ENCODE results near the gene PTGDR2.
A peak's percentile ranks its signal among the peaks of the same experiment; 100 is the strongest.
"Not testable (repeated sequence)": the region's sequence is repeated elsewhere in the genome, so short reads cannot be mapped to it uniquely, and the experiment has no call there.

Gene PTGDR2

DNA sequence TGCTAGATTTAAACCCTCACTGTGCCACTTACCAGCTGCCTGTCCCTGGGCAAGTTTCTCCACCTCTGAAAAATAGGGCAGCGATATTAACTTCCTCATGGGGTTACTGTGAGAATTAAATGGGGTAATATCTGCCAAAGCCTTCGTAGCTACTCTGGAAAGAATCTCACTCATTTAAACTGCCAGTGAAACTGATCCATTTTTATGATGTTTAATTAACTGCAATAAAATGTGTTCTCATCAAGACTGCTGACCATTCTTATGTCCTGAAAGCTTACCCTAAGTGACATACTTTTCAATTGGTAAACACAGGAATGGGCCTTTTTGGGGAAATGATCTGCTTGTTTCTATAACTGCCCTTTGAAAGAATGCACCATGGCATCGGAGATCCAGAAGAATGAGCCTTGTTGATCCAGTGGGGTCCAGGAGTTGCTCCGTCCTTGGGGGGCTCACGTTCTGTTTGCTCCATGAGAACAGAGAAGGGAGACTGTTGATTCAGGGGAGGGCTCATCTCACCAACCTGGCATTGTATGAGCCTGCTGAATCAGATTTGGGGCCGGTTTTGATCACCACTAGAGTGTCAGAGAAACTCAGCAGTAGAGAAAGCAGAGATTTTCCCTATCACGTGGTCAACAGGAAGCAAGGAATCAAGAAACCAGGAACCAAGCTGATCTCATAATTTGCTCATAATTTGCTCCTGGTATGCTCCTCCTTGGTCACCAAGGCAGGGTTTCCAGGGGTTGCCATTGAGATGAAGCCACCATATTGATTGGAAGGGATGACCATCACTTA, 20.8 kb downstream of the PTGDR2 start:
- Histone ChIP-seq H3K4me2 (no peak overlapping the region), H3K36me3 (no peaks in the 10 kb centered on the region), H3K4me3 (no peak overlapping the region), H3K9me3 (no peaks in the 10 kb centered on the region), H3K9ac (no peak overlapping the region), H3K27ac (no peak overlapping the region), H3K4me1 (peaks cover 15% of the 10 kb centered on the region), H4K20me1 (no peaks in the 10 kb centered on the region), H3K27me3 (no peaks in the 10 kb centered on the region)
- TF ChIP-seq Cebpa-rat (IDR thresholded peaks at IDR 0.05): no peak

DNA sequence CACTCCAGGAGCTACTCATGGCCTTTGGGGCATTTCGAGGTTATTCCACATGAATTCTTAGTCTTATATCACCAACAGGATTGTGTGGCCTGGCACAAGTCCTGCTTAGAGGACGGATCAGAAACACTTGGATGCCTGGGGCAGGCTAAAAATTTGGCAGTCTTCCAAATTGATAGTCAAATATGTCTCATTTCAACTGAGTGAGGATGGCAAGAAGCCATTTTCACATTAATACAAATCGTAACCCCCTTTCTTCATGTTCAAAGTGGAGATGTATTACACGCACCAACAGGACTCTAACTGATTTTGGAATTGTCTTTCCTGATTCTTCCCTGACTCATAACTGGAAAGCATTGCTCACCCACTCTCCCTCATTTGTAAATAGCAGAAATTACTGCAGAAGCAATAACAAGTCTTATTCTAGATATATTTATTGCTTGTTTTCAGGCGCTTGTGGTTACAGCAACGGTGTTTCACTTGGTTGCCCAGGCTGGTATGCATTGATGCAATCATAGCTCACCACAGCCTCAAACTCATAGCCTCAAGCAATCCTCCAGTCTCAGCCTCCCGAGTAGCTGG, 24.2 kb downstream of the PTGDR2 start:
- H3K9me3 ChIP-seq: no peaks in the 10 kb centered on the region
- no peaks in the 10 kb centered on the region for H3K27me3 ChIP-seq
- H3K27ac ChIP-seq: no peak overlapping the region; the same call in 1 of the 2 replicates
- no peak overlapping the region for H3K4me3 ChIP-seq
- H3K9ac ChIP-seq: no peak overlapping the region
- H3K36me3 ChIP-seq: no peaks in the 10 kb centered on the region
- no peaks in the 10 kb centered on the region for H4K20me1 ChIP-seq
- TF ChIP-seq Cebpa-rat (IDR thresholded peaks at IDR 0.05): peak; percentile 82
- H3K4me1 ChIP-seq: peaks cover 15% of the 10 kb centered on the region
- peak overlapping the region; percentile 42 for H3K4me2 ChIP-seq

DNA sequence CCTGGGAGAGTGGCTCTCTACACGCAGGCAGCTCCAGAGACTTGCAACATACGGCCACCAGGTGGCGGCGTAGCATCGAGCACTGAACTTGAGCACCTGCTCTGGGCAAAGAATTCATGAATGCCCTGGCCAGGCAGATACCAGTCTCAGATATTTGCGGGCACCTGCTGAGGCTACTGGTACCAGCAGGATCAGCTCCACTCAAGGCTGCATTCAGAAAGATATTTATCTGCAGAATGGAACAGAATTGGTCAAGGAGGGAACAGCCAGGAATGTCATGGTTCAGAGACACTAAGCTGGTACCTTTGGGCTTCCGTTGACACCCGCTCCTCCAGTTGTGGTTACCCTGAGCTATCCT, 24.6 kb downstream of the PTGDR2 start:
- Histone ChIP-seq H3K36me3 (no peaks in the 10 kb centered on the region), H3K4me2 (peak overlapping the region; percentile 42), H3K27ac (no peak overlapping the region; the same call in 1 of the 2 replicates), H3K27me3 (no peaks in the 10 kb centered on the region), H3K4me3 (no peak overlapping the region), H3K4me1 (peaks cover 15% of the 10 kb centered on the region), H4K20me1 (no peaks in the 10 kb centered on the region), H3K9ac (no peak overlapping the region), H3K9me3 (no peaks in the 10 kb centered on the region)
- TF ChIP-seq Cebpa-rat (IDR thresholded peaks at IDR 0.05): no peak

DNA sequence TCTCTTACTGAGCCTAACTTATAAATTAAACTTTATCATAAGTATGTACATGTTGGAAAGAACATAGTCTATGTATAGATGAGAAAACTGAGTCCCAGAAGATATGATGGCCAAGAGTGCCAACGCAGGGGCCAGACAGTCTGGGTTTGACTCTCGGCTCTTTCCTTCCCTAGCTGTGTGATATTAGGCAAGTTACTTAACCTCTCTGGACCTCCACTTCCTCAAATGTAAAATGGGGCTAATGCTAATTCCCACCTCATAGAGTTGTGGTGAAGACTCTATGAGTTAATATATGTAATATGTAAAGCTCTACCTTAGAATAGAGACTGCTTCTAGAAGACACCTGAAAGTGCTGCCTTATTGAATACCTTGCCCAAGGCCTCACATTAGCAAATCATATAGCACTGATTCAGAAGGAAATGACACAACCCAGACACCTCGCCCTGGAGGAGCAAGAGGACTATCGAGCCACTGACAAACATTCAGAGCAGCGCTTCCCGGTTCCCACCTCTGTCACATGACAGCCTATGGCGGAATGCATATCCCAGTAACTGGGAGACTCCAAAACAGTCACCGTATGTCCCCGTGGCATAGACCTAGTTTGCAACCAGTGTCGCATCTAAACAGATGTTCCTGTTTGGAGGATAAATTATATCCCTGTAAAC, 25.1 kb downstream of the PTGDR2 start:
- no peak overlapping the region for H3K9ac ChIP-seq
- no peaks in the 10 kb centered on the region for H4K20me1 ChIP-seq
- H3K27me3 ChIP-seq: no peaks in the 10 kb centered on the region
- peaks cover 15% of the 10 kb centered on the region for H3K4me1 ChIP-seq
- no peaks in the 10 kb centered on the region for H3K36me3 ChIP-seq
- no peak for TF ChIP-seq Cebpa-rat (IDR thresholded peaks at IDR 0.05)
- H3K27ac ChIP-seq: no peak overlapping the region
- H3K9me3 ChIP-seq: no peaks in the 10 kb centered on the region
- H3K4me2 ChIP-seq: no peak overlapping the region
- no peak overlapping the region for H3K4me3 ChIP-seq

DNA sequence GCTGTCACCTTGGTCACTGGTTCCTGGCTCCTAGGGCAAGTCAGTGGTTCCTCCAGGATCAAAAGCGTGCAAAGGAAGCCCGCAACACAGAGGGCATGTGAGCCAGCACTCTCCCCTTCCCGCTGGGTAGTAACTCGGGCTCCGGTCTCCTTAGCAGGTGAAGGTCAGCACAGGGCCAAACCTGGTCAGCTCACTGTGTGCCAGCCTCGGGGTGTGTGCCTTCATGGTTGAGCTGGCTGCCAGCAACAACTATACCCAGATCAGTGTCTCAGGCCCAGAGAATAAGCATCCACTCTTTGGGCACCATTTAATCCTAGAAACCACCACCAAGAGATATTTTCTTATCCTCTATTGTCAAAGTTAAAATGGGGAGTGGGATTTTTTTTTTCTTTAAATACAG, 30.0 kb downstream of the PTGDR2 start:
- TF ChIP-seq Cebpa-rat (IDR thresholded peaks at IDR 0.05): no peak
- Histone ChIP-seq H3K27me3 (no peaks in the 10 kb centered on the region), H3K4me3 (no peak overlapping the region), H3K27ac (no peak overlapping the region), H3K9ac (no peak overlapping the region), H3K4me1 (peaks cover 18% of the 10 kb centered on the region), H4K20me1 (no peaks in the 10 kb centered on the region), H3K9me3 (no peaks in the 10 kb centered on the region), H3K4me2 (no peak overlapping the region), H3K36me3 (no peaks in the 10 kb centered on the region)

DNA sequence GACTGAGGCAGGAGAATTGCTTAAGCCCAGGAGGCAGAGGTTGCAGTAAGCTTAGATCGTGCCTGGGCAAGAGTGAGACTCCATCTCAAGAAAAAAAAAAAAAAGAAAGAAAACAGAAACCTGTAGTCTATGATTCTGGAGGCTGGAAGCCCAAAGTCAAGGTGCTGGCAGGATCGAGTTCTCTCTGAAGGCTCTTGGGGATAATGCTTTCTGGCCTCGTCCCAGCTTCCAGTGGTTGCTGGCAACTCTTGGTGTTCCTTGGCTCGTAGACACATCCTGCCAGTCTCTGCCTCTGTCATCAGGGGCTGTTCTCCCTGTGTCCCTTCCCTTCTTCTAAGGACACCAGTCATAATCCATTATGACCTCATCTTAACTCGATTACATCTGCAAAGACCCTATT, 30.6 kb downstream of the PTGDR2 start:
- Histone ChIP-seq H4K20me1 (no peaks in the 10 kb centered on the region), H3K4me2 (no peak overlapping the region), H3K9ac (no peak overlapping the region), H3K27ac (no peak overlapping the region), H3K36me3 (no peaks in the 10 kb centered on the region), H3K27me3 (no peaks in the 10 kb centered on the region), H3K4me3 (no peak overlapping the region), H3K9me3 (no peaks in the 10 kb centered on the region), H3K4me1 (peaks cover 18% of the 10 kb centered on the region)
- no peak for TF ChIP-seq Cebpa-rat (IDR thresholded peaks at IDR 0.05)

DNA sequence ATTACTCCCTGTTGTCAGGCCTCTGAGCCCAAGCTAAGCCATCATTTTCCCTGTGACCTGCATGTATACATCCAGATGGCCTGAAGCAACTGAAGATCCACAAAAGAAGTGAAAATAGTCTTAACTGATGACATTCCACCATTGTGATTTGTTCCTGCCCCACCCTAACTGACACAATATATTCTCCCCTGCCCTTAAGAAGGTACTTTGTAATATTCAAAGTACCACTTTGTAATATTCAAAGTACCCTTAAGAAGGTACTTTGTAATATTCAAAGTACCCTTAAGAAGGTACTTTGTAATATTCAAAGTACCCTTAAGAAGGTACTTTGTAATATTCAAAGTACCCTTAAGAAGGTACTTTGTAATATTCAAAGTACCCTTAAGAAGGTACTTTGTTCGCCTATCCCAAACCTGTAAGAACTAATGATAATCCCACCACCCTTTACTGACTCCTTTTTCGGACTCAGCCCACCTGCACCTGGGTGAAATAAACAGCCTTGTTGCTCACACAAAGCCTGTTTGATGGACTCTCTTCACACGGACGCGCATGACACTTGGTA, 31.9 kb downstream of the PTGDR2 start:
- H3K27me3 ChIP-seq, H3K4me3 ChIP-seq, H3K27ac ChIP-seq, H4K20me1 ChIP-seq, H3K9ac ChIP-seq, H3K4me2 ChIP-seq, H3K9me3 ChIP-seq, H3K36me3 ChIP-seq: not testable (repeated sequence)
- peaks cover 18% of the 10 kb centered on the region for H3K4me1 ChIP-seq

DNA sequence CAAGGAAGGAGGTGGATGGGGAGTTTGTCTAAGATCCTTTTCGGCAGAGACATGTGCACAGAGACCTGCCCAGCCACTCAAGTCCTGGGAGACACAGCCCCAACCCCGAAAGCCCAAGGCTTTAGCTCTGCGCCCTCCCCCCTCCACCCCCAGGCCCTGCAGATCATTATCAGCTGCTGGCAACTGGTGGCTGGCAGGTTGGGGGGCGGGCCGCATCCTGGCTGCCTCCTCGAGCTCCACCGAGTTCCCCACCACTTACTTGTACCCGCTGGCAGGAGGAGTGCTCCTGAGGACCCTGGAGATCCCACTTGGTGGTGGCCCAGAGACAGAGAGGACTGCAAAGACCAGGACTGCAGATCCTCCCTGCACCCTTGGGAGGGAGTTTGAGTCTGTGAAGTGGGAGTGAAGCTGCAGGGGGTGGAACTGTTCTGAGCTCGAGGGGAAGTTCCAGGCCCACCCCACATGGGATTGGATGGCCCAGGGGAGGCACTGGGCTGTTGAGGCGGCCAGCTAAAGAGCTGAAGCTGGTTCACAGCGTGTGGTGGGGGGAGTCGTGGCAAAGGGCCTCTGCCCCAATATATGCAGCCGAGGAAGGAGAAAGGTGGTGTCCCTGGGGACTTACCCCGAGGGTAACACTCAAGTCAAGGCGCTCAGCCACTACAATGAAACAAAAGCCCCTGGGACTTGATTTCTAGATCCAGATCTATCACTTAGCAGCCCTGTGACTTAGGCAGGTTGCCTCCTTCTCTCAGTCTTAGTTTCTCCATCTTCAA, 33.7 kb downstream of the PTGDR2 start:
- Histone ChIP-seq H3K4me1 (peaks cover 18% of the 10 kb centered on the region), H3K27ac (no peak overlapping the region), H3K36me3 (no peaks in the 10 kb centered on the region), H3K4me2 (peak overlapping the region; percentile 69), H4K20me1 (no peaks in the 10 kb centered on the region), H3K9me3 (peaks cover 7% of the 10 kb centered on the region), H3K4me3 (no peak overlapping the region), H3K9ac (peak overlapping the region; percentile 15; the same call in 1 of the 2 replicates), H3K27me3 (no peaks in the 10 kb centered on the region)
- no peak for TF ChIP-seq Cebpa-rat (IDR thresholded peaks at IDR 0.05)

DNA sequence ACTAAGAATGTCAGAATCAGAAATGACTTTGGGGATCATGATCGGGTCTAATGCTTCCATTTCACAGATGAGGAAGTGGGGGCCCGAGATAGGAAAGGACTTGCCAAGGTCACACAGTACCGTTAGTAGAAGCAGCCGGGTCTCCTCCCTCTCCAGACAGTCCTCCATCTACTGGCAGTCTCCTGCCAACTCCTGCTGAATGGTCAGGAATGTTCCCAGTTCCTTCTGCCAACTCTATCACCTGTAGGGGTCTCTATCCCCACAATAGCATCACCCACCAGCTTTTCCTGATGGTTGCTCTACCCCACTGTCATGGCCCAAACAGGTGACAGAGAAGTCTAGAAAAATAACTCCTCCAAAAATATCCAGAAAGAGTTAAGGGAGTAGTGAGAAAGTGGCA, 37.7 kb downstream of the PTGDR2 start:
- H3K27ac ChIP-seq: no peak overlapping the region
- H3K4me3 ChIP-seq: no peak overlapping the region
- H4K20me1 ChIP-seq: no peaks in the 10 kb centered on the region
- H3K9me3 ChIP-seq: peaks cover 35% of the 10 kb centered on the region
- H3K27me3 ChIP-seq: no peaks in the 10 kb centered on the region
- no peaks in the 10 kb centered on the region for H3K36me3 ChIP-seq
- no peak for TF ChIP-seq Cebpa-rat (IDR thresholded peaks at IDR 0.05)
- H3K4me1 ChIP-seq: peaks cover 18% of the 10 kb centered on the region
- H3K9ac ChIP-seq: no peak overlapping the region
- H3K4me2 ChIP-seq: no peak overlapping the region

Measured in BLaER1 (cell line).